ENCODE data around the gene SPAG9. TPM values are rescaled to one million over a fixed set of nuclear protein-coding genes. Genes with fewer than 3 reads are reported as not detected.

Gene SPAG9
- total RNA-seq, 6 donors from 2014 or later, result 87.5 to 233 (median 152) TPM

DNA sequence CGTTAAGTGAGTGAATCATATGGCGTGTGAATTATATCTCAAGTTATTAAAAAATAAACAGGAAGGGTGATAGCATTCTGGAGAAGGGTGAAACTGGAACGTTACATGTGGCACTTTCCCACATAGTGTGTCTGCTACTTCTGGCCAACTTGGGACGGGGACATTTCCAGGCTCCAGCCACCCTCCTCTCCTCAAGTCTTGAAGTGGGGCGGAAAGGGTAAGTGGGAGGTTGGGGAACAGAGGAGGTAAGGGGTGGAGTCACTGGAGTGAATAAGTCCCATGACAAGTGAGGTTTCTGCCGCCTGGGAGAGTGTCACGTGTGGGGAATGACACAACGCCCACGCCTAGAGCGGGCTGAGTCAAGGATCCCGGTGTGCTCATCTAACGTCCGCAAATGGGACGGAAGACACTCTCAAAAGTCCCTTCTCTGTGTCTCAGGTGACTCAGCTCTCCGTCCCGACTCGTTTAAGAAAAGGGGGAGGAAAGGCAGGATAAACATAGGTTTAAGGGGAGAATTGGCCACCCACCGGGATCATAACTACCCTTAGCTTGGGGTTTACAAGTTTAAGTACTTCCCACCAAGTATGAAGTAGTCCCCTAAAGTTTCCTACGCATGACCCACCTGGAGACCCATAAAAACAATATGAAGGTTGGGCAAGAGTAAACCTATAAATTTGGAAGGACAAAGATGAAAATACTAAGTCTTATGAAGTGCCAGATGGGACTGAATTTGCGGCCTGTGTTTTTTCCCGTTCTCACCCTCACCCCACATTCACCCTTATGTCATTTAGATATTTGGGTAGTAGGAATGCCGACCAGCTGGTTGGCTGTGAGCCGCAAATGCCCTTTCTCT, 1.2 kb upstream of the SPAG9 start:
- peaks cover 31 to 51% (median 40%) of the 10 kb centered on the region in 4 donors for H3K4me1 ChIP-seq
- WGBS, 2 donors, result 16% methylated on average over 23 of the region's 23 CpGs
- H3K27ac ChIP-seq, result peak overlapping the region; percentile 96 to 99 (median 98)
- H3K4me3 ChIP-seq, result peak overlapping the region; percentile 34 to 88 (median 78)
- peak; percentile 87 to 93 for ATAC-seq (ENCODE audit: low FRiP score in 2 of 2)
- H3K36me3 ChIP-seq, result no peaks in the 10 kb centered on the region
- no peaks in the 10 kb centered on the region for H3K9me3 ChIP-seq
- DNase-seq, result peak in 1 of 2 donors; percentile 97
- no peaks in the 10 kb centered on the region for H3K27me3 ChIP-seq
- TF ChIP-seq, protein P1, sequence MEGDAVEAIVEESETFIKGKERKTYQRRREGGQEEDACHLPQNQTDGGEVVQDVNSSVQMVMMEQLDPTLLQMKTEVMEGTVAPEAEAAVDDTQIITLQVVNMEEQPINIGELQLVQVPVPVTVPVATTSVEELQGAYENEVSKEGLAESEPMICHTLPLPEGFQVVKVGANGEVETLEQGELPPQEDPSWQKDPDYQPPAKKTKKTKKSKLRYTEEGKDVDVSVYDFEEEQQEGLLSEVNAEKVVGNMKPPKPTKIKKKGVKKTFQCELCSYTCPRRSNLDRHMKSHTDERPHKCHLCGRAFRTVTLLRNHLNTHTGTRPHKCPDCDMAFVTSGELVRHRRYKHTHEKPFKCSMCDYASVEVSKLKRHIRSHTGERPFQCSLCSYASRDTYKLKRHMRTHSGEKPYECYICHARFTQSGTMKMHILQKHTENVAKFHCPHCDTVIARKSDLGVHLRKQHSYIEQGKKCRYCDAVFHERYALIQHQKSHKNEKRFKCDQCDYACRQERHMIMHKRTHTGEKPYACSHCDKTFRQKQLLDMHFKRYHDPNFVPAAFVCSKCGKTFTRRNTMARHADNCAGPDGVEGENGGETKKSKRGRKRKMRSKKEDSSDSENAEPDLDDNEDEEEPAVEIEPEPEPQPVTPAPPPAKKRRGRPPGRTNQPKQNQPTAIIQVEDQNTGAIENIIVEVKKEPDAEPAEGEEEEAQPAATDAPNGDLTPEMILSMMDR (IDR thresholded peaks at IDR 0.05), result no peak
- TF ChIP-seq POLR2AphosphoS5 (IDR thresholded peaks at IDR 0.05) (peak; percentile 95 to 98), EP300 (IDR thresholded peaks at IDR 0.05) (peak in 2 of 4 donors; percentile 72 to 96), POLR2A (IDR thresholded peaks at IDR 0.05) (peak in 3 of 4 donors; percentile 69 to 95 (median 72))

GRCh38 chr17:51120357-51120738, 320 bp downstream of the SPAG9 start:
- DNase-seq (peak in 1 of 2 donors; percentile 63), ATAC-seq (ENCODE audit: low FRiP score in 2 of 2) (peak; percentile 9 to 31)
- Histone ChIP-seq H3K27ac (peak overlapping the region; percentile 96 to 99 (median 99)), H3K4me3 (peak overlapping the region; percentile 69 to 88 (median 78)), H3K36me3 (no peaks in the 10 kb centered on the region), H3K27me3 (no peaks in the 10 kb centered on the region), H3K4me1 (peaks cover 36 to 49% (median 44%) of the 10 kb centered on the region in 4 donors), H3K9me3 (no peaks in the 10 kb centered on the region)
- 1% methylated on average over 13 of the region's 42 CpGs; no CpG with 5 or more reads in 1 of the 2 donors for WGBS, 2 donors
- TF ChIP-seq POLR2AphosphoS5 (IDR thresholded peaks at IDR 0.05), result no peak
- TF ChIP-seq POLR2A (IDR thresholded peaks at IDR 0.05), result peak in 1 of 4 donors; percentile 39

- peak; percentile 39 to 90 for DNase-seq
- TF ChIP-seq EP300 (IDR thresholded peaks at IDR 0.05) (no peak), POLR2AphosphoS5 (IDR thresholded peaks at IDR 0.05) (peak in 1 of 2 donors; percentile 13), POLR2A (IDR thresholded peaks at IDR 0.05) (no peak)
- TF ChIP-seq, protein P1 (IDR thresholded peaks at IDR 0.05), result peak in 3 of 6 experiments; percentile 5 to 32 (median 11)
- Histone ChIP-seq H3K27me3 (no peaks in the 10 kb centered on the region), H3K36me3 (no peaks in the 10 kb centered on the region), H3K9me3 (no peaks in the 10 kb centered on the region), H3K27ac (peak overlapping the region; percentile 96 to 99 (median 99)), H3K4me1 (peaks cover 36 to 53% (median 44%) of the 10 kb centered on the region in 4 donors), H3K4me3 (peak overlapping the region; percentile 69 to 88 (median 78))
- 1% methylated on average over 21 to 41 of the region's 49 CpGs for WGBS, 2 donors
- ATAC-seq (ENCODE audit: low FRiP score in 2 of 2), result peak; percentile 0 to 31
These were observed 982 bp downstream of the SPAG9 start for GRCh38 chr17:51119415-51120356.

- ATAC-seq (ENCODE audit: low FRiP score in 2 of 2), result no peak
- Histone ChIP-seq H3K27ac (peak overlapping the region; percentile 63 to 99 (median 98)), H3K4me3 (peak overlapping the region; percentile 69 to 88 (median 78)), H3K27me3 (no peaks in the 10 kb centered on the region), H3K4me1 (peaks cover 36 to 59% (median 44%) of the 10 kb centered on the region in 4 donors), H3K36me3 (no peaks in the 10 kb centered on the region), H3K9me3 (no peaks in the 10 kb centered on the region)
- DNase-seq, result peak in 1 of 2 donors; percentile 59
- whole genome bisulfite sequencing, 2 donors, result 20 to 27% methylated on average over 14 of the region's 14 CpGs
- no peak for TF ChIP-seq POLR2AphosphoS5 (IDR thresholded peaks at IDR 0.05)
- TF ChIP-seq EP300 (IDR thresholded peaks at IDR 0.05), result no peak
- TF ChIP-seq, protein P1 (IDR thresholded peaks at IDR 0.05), result no peak
- no peak for TF ChIP-seq POLR2A (IDR thresholded peaks at IDR 0.05)
These were observed 2.1 kb downstream of the SPAG9 start for GRCh38 chr17:51118330-51119195.

Measured in upper lobe of left lung (tissue), 6 donors.